ENCODE data around the gene SEMA6A.
A peak's percentile ranks its signal among the peaks of the same experiment; 100 is the strongest.

The SEMA6A gene

GRCh38 chr5:116428966-116429365, 145.7 kb downstream of the SEMA6A start:
- no peak for DNase-seq

- DNase-seq = no peak
These were observed 146.2 kb downstream of the SEMA6A start for GRCh38 chr5:116428413-116428812.

- DNase-seq = no peak
These were observed 149.7 kb downstream of the SEMA6A start for GRCh38 chr5:116424951-116425350.

GRCh38 chr5:116424258-116424615, 150.4 kb downstream of the SEMA6A start:
- DNase-seq = no peak

- DNase-seq = no peak
These were observed 150.9 kb downstream of the SEMA6A start for GRCh38 chr5:116423587-116424257.

- no peak for DNase-seq
These were observed 151.5 kb downstream of the SEMA6A start for GRCh38 chr5:116423141-116423540.

GRCh38 chr5:116421080-116421629, 153.5 kb downstream of the SEMA6A start:
- DNase-seq = no peak

- peak; percentile 24 for DNase-seq
These were observed 154.1 kb downstream of the SEMA6A start for GRCh38 chr5:116420540-116420939.

GRCh38 chr5:116419258-116419657, 155.4 kb downstream of the SEMA6A start:
- no peak for DNase-seq

- DNase-seq = no peak
These were observed 155.8 kb downstream of the SEMA6A start for GRCh38 chr5:116418774-116419173.

GRCh38 chr5:116418016-116418415, 156.6 kb downstream of the SEMA6A start:
- no peak for DNase-seq

- DNase-seq = no peak
These were observed 158.6 kb downstream of the SEMA6A start for GRCh38 chr5:116415989-116416388.

- DNase-seq = no peak
These were observed 159.4 kb downstream of the SEMA6A start for GRCh38 chr5:116415182-116415581.

GRCh38 chr5:116411101-116411571, 163.5 kb downstream of the SEMA6A start:
- no peak for DNase-seq

- no peak for DNase-seq
These were observed 164.2 kb downstream of the SEMA6A start for GRCh38 chr5:116410336-116410890.

- DNase-seq = peak; percentile 49
These were observed 164.9 kb downstream of the SEMA6A start for GRCh38 chr5:116409591-116410296.

- DNase-seq = no peak
These were observed 168.1 kb downstream of the SEMA6A start for GRCh38 chr5:116406306-116407041.

GRCh38 chr5:116404792-116405191, 169.8 kb downstream of the SEMA6A start:
- no peak for DNase-seq

- no peak for DNase-seq
These were observed 170.6 kb downstream of the SEMA6A start for GRCh38 chr5:116404016-116404415.

- DNase-seq = no peak
These were observed 172.4 kb downstream of the SEMA6A start for GRCh38 chr5:116402235-116402634.

GRCh38 chr5:116401576-116401975, 173.0 kb downstream of the SEMA6A start:
- DNase-seq = no peak

- DNase-seq = no peak
These were observed 178.0 kb downstream of the SEMA6A start for GRCh38 chr5:116396476-116397099.
